Measurements from ENCODE around the gene MMP24OS. TPM values are rescaled to one million over a fixed set of nuclear protein-coding genes. Genes with fewer than 3 reads are reported as not detected.

MMP24OS gene
- total and polyA plus RNA-seq, 2 donors (not counting 3 experiments of a cell fraction or from before 2014, with no cell fraction given), result 35.1 to 55.6 TPM

- Histone ChIP-seq H3K36me3 (ENCODE audit: control insufficient read depth in 2 of 2, extremely low read depth in 1 of 2, insufficient read depth in 2 of 2, low read length in 2 of 2) (peaks cover 0 to 2% of the 10 kb centered on the region in 2 experiments), H3K9me1 (replicated peaks; ENCODE audit: control insufficient read depth, extremely low read depth, insufficient read depth, low read length) (no peaks in the 10 kb centered on the region), H3K27ac (ENCODE audit: insufficient read depth, low read depth, low read length) (peak overlapping the region; percentile 74), H3K4me3 (replicated peaks in 1 of 3; ENCODE audit: insufficient read depth in 1 of 3, low read depth in 1 of 3, low read length in 3 of 3) (no peak overlapping the region), H4K20me1 (replicated peaks; ENCODE audit: control insufficient read depth, extremely low read depth, insufficient read depth, low read length) (no peaks in the 10 kb centered on the region), H3K79me2 (ENCODE audit: control insufficient read depth, insufficient read depth, low read length) (no peaks in the 10 kb centered on the region), H3K4me1 (ENCODE audit: control insufficient read depth, extremely low read depth, insufficient read depth, low read length) (peaks cover 43% of the 10 kb centered on the region), H3K27me3 (ENCODE audit: control insufficient read depth in 2 of 2, insufficient read depth in 2 of 2, low read length in 2 of 2) (no peaks in the 10 kb centered on the region), H2AFZ (ENCODE audit: low read depth, low read length) (no peak overlapping the region), H3K9me3 (replicated peaks; ENCODE audit: control insufficient read depth, insufficient read depth, low read length) (no peaks in the 10 kb centered on the region), H3K9ac (replicated peaks; ENCODE audit: extremely low read depth, insufficient read depth, low read length) (peak overlapping the region; percentile 44), H3K4me2 (ENCODE audit: insufficient read depth, low read length) (peak overlapping the region; percentile 19)
- dilution Hi-C loops (cut with MboI; ENCODE audit: extremely low pct_ligation_motif_present, low sequenced_read_pairs) (no loop called here), intact Hi-C loops (cut with micrococcal nuclease) (no loop called here)
- DNase-seq (ENCODE audit: low read depth, low spot score) (peak; percentile 74), FAIRE-seq (peak; percentile 87)
- ChIA-PET CTCF (interaction anchor here (1.5 to 6.7 kb wide), 3 partner anchors 8 to 13 kb away, joined by 6 to 83 read pairs (median 7); no protein-coding TSS in a partner anchor), POLR2A (interaction anchor here (1.6 kb wide), 1 partner anchor 12 kb away, joined by 5 read pairs; no protein-coding TSS in a partner anchor)
- TF ChIP-seq POLR2AphosphoS5 (IDR thresholded peaks at IDR 0.05; ENCODE audit: insufficient read depth, low read depth, low read length) (peak; percentile 57), POLR2A (IDR thresholded peaks at IDR 0.05; ENCODE audit: low read depth, low read length) (no peak), EZH2 (IDR thresholded peaks at IDR 0.05; ENCODE audit: borderline replicate concordance, low read depth, low read length, severe bottlenecking) (no peak), FOS (IDR thresholded peaks at IDR 0.05; ENCODE audit: borderline replicate concordance, insufficient read depth, low read length) (no peak), MYC (IDR thresholded peaks at IDR 0.05; ENCODE audit: low read depth, low read length) (no peak), JUN (IDR thresholded peaks at IDR 0.05; ENCODE audit: borderline replicate concordance, insufficient read depth, insufficient read length, low read depth) (peak; percentile 53), MAX (IDR thresholded peaks at IDR 0.05; ENCODE audit: insufficient read depth, insufficient read length) (peak; percentile 28), CTCF (IDR thresholded peaks at IDR 0.05; ENCODE audit: extremely low read depth in 1 of 2, insufficient read depth in 1 of 2, low read depth in 1 of 2, low read length in 2 of 2) (no peak), GATA2 (IDR thresholded peaks at IDR 0.05; ENCODE audit: insufficient read depth, insufficient read length, low read depth, low read length) (peak; percentile 47)
- BruUV-seq (replicated peaks), result TSS peak; percentile 66
These were observed 40.7 kb upstream of the MMP24OS start for GRCh38 chr20:35318502-35319157.
